COLO668 (cell line): Measurements from ENCODE around the gene CUEDC1.
"Not testable (repeated sequence)": the region's sequence is repeated elsewhere in the genome, so short reads cannot be mapped to it uniquely, and the experiment has no call there.

Source experiments
- DNase-seq: peaks from one replicate; lab custom pipeline; 2025; ENCODE audit not compliant: unreplicated experiment; lab: John Stamatoyannopoulos, UW

Gene CUEDC1

GRCh38 chr17:57986841-57987580 lies 31.8 kb upstream of the CUEDC1 start:
- DNase-seq = peak; percentile 20

GRCh38 chr17:57985675-57985974 lies 30.4 kb upstream of the CUEDC1 start:
- DNase-seq = no peak

- no peak for DNase-seq
Observed at GRCh38 chr17:57984936-57985674, 29.9 kb upstream of the CUEDC1 start.

GRCh38 chr17:57984261-57984890 lies 29.2 kb upstream of the CUEDC1 start:
- no peak for DNase-seq

GRCh38 chr17:57983446-57983845 lies 28.2 kb upstream of the CUEDC1 start:
- no peak for DNase-seq

- no peak for DNase-seq
Observed at GRCh38 chr17:57982452-57983170, 27.4 kb upstream of the CUEDC1 start.

GRCh38 chr17:57980522-57980921 lies 25.3 kb upstream of the CUEDC1 start:
- DNase-seq = no peak

DNA sequence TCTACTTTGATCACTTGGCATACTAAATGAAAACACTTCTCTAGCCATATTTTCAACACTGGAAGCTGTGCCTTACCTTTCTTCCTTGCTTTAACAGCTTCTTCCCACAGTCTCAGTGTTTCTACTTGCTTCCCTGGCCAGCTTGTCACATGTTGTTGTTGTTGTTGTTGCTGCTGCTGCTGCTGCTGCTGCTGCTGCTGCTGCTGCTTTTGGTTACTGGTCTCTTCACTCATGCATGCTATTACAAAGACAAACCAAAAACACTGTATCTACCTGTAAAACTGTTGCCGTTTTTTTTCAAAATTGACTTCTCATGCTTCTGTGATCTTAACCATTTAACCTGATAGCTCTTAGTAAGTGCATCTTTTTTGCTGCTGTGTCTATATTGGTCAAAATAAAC lies 23.9 kb upstream of the CUEDC1 start:
- DNase-seq = no peak

GRCh38 chr17:57976594-57976993 lies 21.4 kb upstream of the CUEDC1 start:
- DNase-seq = no peak

- no peak for DNase-seq
Observed at GRCh38 chr17:57975044-57975443, 19.8 kb upstream of the CUEDC1 start.

- not testable (repeated sequence) for DNase-seq
Observed at GRCh38 chr17:57974053-57974824, 19.0 kb upstream of the CUEDC1 start.

GRCh38 chr17:57972151-57972550 lies 16.9 kb upstream of the CUEDC1 start:
- DNase-seq = no peak

GRCh38 chr17:57971572-57971971 lies 16.4 kb upstream of the CUEDC1 start:
- DNase-seq = no peak

- DNase-seq = no peak
Observed at GRCh38 chr17:57970710-57971109, 15.5 kb upstream of the CUEDC1 start.

DNA sequence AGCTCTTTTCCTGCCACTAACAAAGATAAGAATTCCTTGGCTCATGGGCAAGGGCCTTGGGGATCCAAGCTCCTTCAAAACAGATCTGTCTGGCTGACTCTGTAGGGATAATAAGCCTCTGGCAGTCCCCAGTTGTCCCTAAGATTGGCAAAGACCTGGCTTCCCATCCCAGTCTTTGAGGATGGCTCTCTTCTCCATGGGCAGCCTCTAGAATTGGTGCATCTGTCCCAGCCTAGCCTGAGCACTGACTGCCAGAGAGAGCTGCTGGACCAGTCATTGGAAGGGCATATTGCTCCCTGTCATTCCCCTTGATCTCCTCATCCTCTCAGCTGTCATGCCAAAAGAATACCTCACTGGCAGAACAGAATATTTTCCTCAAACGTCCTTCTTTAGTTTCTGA lies 13.2 kb upstream of the CUEDC1 start:
- no peak for DNase-seq

- no peak for DNase-seq
Observed at GRCh38 chr17:57966875-57967274, 11.7 kb upstream of the CUEDC1 start.

DNA sequence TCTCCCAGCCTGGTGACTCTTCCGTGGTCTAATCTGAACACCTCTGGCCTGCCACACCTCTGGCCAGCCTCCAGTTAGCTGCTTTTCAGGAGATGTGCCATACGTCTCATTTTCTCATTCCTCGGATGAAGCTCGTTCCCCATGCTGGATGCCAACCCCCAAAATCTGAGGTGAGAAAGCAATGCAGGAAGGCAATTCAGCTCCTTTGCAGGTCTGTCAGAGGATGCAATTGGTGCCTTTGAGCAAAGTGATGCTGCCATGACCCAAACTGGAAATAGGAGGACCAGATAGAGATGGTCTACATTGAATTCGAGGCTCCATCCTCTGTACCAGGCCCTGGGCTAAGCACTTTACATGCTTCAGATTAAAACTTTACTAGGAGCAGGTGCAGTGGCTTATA lies 11.0 kb upstream of the CUEDC1 start:
- DNase-seq = no peak

- no peak for DNase-seq
Observed at GRCh38 chr17:57965521-57966160, 10.4 kb upstream of the CUEDC1 start.

DNA sequence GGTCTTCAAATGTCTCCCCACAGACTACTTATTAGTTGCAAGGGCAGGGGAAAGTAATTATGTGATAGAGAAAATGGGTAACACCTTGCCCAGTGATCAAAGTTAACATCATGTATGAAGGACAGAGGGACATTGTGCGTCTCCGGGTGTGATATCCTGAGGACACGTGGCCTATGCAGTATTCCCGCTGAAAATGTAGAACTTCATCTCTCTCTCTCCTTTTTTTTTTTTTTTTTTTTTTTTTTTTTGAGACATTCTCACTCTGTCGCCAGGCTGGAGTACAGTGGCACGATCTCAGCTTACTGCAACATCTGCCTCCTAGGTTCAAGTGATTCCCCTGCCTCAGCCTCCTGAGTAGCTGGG lies 7.9 kb upstream of the CUEDC1 start:
- no peak for DNase-seq
